Retinal pigment epithelial cell (primary cell): ENCODE data around the gene CDK17.

ENCODE experiments used
- DNase-seq: peaks from one replicate; pipeline ENCODE4 v3.0.0-alpha.2; 2010; ENCODE audit warnings: low read depth
- H3K4me3 ChIP-seq: 2 replicates; pipeline ENCODE4 v1.5.1; 2011; ENCODE audit warnings: mild to moderate bottlenecking, low read length, control low read depth, moderate library complexity
- CTCF ChIP-seq: conservative IDR thresholded peaks from 2 replicates; pipeline ENCODE4 v1.5.1; 2011; ENCODE audit warnings: low read depth, low read length, control low read depth, inconsistent platforms

The CDK17 gene

GRCh38 chr12:96375170-96375569 is 25.1 kb downstream of the CDK17 start:
- no peak for TF ChIP-seq CTCF
- H3K4me3 ChIP-seq, result no peak overlapping the region
- DNase-seq, result no peak

- no peak for TF ChIP-seq CTCF
- no peak overlapping the region for H3K4me3 ChIP-seq
- DNase-seq, result no peak
Measured at GRCh38 chr12:96371790-96372699, 28.2 kb downstream of the CDK17 start.

DNA sequence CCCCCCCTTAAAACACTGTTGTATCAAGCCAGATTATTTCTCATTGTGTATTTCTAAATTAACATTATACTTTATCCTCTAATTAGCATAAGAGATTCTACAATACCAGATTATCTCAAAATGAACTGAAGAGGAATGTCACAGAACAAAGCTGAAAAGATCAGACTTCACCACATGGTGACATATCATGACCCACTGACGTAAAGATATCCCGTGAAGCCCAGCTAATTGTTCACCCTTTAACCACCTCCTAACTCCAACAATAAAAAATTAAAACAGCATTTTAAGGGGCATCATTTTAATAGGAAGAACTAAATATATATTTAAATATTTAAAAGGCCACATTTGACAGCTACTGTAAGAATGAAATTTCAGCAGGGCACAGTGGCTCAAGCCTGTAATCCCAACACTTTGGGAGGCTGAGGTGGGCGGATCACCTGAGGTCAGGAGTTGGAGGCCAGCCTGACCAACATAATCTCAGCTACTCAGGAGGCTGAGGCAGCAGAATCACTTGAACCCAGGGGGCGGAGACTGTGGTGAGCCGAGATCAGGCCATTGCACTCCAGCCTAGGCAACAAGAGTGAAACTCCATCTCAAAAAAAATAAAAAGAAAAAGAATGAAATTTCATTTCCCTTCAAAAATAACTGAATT is 29.0 kb downstream of the CDK17 start:
- DNase-seq, result peak; percentile 44
- no peak for TF ChIP-seq CTCF
- no peak overlapping the region for H3K4me3 ChIP-seq

DNA sequence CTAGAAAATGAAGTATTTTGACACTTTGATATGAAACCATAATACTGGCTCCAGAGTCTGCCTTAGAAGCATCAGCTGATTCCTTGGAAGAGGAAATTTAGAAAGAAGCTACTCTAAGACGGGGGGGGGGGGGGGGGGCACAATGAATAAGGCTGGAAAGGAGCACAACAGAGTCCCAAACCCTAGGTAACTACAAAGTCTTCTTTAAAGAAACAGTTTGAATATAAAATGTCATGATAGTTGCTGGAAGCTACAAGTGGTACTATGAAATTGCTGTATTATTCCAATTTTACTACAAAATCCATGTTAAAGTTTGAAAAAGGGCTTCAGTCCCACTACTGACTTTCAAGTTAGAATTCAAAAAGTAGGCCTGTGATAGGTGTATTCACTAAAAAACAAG is 31.6 kb downstream of the CDK17 start:
- no peak overlapping the region for H3K4me3 ChIP-seq
- DNase-seq, result no peak
- TF ChIP-seq CTCF, result no peak

- DNase-seq, result no peak
- TF ChIP-seq CTCF, result no peak
- no peak overlapping the region for H3K4me3 ChIP-seq
Measured at GRCh38 chr12:96368233-96368632, 32.0 kb downstream of the CDK17 start.

GRCh38 chr12:96366381-96366654 is 33.9 kb downstream of the CDK17 start:
- no peak overlapping the region for H3K4me3 ChIP-seq
- DNase-seq, result no peak
- no peak for TF ChIP-seq CTCF

DNA sequence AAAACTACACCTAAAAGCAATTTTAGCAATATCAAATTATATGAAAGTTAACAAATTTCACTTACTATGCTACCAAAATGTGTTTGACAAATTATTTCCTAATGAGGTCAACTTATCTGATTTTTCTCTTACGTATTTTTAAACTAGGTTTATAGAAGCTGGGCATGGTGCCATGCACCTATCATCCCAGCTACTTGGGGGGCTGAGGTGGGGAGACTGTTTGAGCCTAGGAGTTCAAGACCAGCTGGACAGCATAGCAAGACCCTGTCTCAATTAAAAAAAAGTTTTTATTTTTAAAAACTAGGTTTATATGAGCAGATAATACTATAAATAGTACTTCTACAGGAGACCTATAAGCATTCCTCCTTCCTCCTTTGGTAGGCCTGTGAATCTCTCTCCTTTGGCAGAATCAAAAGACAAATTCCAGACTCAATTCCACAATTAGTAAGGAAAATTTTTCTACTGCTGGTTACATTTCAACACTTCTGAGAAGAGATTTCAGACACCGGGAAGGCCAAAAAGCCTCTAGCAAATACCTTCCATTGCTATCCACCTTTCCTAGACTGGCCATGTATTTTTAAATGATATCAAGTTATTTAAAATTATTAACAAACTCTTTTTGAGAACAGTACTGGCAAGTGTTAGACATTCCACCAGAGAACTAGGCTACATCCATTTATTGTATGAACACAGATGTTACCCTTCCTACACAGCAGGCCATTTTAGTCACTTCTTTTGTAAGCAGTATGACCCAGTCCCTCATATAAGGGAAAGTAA is 34.4 kb downstream of the CDK17 start:
- H3K4me3 ChIP-seq, result no peak overlapping the region
- no peak for TF ChIP-seq CTCF
- no peak for DNase-seq
